NK-92 (cell line): ENCODE results near the gene SLC6A6.

Source experiments
- DNase-seq: peaks from one replicate; lab custom pipeline; 2025; ENCODE audit not compliant: unreplicated experiment; lab: John Stamatoyannopoulos, UW

SLC6A6 gene

DNA sequence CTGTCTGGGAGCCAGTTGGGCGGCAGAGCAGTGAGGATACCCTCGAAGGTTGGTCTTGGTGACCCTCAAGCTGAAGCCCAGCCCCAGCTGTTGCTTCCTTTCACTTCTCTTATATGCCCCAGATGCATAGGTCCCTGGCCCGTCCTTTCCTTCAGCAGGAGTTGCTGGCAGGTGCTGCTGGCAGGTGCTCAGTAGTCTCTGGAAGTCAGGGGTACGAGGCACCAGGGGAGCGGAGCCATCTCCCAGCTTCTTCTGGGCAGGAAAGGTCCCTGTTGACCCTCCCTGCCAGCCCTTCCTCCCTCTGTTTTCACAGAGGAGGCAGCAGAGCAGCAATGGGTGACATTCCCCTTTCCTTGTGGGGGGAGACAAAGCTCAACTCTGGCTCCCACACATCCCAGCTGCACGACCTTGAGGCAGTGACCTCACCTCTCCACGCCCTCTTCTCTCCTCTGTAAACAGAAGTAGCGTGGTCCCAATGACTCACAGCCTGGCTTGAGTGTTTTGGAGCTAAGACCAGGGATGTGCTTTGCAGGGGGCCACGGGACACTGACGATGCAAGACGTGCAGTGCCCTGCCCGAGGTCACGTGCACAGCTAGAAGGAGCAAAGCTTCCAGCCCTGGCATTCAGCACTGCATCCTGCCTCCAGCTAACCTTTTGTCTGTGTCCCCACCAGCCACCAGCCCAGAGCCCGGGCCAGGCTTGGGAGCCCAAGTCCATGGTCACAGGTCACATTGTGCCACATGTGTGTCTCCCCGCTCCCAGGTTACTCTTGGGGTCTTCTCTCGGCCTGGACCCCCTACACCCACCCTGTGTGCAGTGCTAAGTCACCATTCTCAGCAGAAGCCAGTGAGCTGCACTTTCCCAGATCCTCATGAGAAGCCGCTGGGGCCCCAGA, 49.7 kb downstream of the SLC6A6 start:
- no peak for DNase-seq

GRCh38 chr3:14452740-14453710, 50.6 kb downstream of the SLC6A6 start:
- no peak for DNase-seq

DNA sequence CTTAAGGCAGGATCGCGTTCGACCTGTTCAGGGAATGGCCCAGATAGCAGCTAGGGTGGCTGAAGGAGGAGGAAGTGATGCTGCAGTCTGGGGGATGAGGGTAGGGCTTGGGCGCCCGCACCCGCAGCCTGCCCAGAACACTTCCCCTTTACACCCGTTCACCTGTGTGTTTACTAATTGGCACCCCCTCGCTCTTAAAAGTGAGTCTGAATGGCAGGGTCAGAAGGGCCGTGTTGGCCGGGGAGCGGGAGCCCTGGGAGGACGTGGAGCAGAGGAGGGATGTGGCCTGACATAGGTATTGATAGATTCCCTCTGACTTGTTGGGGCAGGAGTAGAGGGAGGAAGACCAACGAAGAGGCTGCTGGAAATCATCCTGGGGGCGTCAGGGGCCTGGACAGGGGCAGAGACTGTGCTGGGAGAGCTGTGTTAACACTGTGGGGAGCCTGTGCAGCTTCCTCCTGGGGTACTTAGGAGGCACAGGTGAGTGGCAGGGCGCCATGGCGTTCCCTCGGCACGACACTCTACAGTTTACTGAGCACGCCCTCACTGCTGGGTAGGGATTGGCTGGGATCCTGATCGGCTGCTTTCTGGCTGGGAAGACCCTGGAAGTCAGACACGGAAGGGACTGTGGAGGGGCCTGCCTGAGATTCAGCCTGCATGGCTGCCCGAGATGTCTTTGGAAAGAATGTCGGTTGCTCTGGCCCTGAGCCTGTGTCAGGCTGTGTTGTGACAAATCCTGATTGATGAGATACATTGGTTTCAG, 51.7 kb downstream of the SLC6A6 start:
- no peak for DNase-seq

DNA sequence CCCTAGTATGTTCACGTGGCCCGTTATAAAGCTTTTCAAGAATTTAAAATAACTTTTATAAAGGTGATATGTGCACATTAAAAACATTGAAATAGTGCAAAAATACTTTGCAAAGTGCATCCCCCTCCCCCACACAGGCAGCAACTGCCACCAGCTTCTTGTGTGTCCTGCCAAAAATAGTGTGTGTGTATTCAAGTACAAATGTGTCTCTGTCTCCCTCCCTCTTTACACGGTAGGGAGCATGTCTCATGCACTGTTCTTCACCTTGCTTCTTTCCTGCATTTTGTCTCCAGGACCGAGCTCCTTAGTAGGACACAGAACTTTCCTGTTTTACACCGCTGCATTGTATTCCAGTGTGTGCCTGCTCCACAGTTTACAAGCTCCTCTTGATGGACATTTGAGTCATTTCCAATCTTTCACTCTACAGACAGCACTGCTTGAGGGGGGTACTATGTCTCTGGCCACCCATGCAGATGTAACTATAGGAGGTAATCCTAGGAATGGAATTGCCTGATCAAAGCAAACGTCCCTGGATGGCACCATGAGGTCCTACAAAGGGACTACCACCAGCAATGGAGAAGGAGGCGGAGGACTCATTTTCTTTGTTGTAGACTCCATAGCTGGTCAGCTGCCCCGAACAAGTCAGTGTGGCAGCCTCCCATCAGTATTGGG, 52.4 kb downstream of the SLC6A6 start:
- no peak for DNase-seq

DNA sequence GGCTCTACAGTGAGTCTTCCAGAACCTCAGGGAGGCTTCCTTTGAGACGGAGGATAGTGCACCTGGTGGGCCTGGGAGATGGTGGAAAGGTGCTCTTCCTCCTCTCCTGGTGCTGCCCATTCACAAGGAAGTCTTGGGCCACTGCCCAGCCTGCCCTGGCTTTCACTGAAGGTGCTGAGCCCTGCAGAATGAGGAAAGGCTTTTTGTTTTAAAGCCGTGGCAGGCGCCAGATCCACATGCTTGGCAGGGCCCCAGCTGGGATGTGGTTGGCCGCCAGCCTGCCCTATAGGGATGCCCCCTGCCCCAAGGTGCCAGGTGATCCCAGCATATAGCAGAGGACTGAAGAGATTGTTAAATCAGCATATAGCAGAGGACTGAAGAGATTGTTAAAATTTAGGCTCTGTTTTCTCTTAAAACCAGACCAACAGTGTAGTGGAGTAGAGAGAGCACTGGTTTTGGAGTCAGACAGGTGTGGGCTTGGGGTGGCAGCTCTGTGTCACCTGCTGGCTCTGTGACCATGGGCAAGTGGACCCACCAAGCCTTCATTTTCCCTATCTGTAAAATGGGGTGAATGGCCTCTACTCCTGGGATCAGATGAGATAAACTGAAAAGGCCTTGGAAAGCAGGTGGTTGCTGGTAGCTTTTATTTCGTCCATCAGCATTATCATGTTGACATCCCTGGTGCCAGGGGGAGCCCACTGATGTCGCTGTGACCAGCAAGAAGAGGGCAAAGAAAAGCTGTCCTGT, 53.3 kb downstream of the SLC6A6 start:
- DNase-seq = no peak

GRCh38 chr3:14456794-14457193, 54.4 kb downstream of the SLC6A6 start:
- DNase-seq = no peak

DNA sequence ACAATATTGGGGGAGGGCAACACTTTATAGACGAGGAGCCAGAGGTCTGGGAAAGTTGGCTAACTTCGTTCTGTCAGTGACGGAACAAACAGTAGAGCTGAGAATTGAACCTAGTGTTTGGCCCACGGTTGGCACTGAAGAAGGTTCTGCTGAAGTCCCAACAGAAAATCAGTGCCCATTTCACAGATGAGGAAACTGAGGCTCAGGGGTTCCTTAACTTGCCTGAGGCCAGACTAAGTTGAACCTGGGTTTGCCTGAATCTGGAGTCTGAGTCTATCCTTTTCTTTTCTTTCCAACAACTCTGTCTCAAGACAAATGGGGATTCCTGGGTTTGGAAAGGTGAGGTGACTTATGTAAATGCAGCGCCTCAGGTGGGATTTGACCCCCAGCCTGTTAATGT, 55.1 kb downstream of the SLC6A6 start:
- no peak for DNase-seq

- DNase-seq = no peak
Observed at GRCh38 chr3:14457999-14458398, 55.6 kb downstream of the SLC6A6 start.

DNA sequence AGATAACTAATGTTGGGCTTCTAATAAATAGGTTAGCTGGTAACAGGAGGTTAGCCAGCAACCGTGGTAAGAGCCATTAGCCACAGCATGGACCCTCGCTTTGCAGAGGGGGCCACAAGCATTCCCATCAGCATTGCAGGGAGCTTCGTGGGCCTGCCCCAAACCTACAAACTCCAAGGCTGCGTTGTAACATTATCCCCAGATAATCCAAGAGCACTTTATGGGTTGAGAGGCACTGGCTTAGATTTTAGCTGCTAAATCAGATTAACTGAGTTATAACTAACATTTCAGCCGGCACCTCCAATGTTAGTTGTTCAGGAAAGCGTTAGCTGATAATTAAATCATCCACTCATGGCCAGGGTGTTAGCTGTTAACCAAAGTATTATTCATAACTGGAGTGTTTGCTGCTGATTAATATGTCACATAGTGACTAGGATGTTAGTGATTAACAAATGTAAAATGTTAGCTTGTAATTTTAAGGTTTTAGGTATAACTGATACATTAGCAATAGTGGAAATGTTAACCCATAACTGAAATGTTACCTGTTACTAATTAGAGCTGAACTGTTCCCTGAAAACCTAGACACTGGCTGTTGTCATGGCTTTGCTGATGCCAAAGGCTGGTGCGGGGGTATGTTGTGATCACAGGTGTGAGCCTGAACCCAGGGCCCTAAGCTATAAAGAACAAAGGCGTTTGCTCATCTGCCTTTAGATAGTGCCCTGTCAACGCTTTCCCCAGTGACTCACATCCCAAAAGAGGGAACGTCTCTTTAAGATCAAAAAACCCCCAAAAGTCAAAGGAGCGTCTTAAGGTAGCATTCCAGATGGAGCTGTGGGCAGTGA, 56.2 kb downstream of the SLC6A6 start:
- no peak for DNase-seq

DNA sequence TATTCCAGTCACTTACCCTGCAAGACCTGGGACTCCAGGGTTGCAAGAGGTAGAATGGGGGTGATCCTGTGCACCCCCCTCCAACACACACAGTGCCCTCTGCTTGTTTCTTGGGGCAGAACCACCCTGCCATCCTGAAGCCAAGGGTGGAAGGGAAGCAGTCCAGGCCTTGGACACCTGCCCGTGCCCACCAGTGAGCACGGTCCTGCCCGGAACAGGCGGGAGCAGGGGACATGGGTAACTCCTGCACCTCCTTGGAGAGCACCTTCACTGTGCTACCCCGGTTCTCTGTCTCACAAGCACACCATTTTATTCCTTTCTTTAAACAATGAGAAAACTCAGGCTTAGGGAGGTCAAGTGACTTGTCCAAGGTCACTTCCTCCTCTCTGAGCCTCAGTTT, 57.0 kb downstream of the SLC6A6 start:
- no peak for DNase-seq

DNA sequence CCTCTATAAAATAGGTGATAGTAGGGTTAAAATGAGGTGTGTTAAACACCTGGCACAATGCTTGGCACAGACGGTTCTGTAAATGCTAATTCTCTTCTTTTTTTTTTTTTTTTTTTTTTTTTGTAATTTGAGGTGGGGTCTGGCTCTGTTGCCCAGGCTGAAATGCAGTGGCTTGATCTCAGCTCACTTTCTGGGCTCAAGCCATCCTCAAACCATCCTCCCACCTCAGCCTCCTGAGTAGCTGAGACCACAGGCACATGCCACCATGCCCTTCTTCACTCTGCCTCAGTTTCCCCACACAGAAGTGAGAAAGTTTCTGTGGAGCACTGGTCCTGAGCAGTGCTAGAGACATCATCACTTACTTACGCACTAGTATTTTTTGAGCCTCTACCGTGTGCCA, 57.4 kb downstream of the SLC6A6 start:
- no peak for DNase-seq

DNA sequence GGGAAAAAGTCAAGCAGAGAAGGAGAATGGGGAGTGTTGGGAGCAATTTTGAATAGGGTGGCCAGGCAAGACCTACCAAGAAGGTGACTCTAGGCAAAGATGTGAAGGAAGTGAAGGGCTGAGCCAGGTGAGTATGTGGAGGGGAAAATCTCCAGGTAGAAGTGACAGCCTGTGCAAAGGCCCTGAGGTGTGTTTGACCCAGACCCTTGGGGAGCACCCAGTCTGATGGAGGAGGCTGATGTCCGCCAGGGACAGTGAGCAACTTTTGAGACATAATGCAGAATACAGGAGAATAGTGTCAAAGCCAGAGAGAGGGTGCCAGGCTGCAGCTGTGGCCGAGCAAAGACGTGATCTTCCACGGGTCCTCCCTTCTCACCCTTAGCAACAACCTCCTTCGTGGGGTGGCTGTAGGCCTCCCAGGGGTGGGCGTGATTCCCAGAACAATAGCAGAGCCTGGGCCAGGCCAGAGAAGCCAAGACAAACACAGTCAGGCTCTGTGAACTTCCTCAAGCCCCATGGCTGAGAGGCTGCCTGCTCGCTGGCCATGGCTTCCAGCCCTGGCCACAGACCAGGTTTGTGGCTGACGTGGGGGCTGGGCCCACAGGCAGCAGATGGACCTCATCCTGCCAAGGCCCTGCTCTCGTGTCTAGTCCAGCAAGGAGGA, 58.1 kb downstream of the SLC6A6 start:
- no peak for DNase-seq

GRCh38 chr3:14461006-14461747, 58.8 kb downstream of the SLC6A6 start:
- no peak for DNase-seq

- DNase-seq = no peak
Observed at GRCh38 chr3:14461748-14462324, 59.4 kb downstream of the SLC6A6 start.

- no peak for DNase-seq
Observed at GRCh38 chr3:14462738-14463137, 60.3 kb downstream of the SLC6A6 start.

DNA sequence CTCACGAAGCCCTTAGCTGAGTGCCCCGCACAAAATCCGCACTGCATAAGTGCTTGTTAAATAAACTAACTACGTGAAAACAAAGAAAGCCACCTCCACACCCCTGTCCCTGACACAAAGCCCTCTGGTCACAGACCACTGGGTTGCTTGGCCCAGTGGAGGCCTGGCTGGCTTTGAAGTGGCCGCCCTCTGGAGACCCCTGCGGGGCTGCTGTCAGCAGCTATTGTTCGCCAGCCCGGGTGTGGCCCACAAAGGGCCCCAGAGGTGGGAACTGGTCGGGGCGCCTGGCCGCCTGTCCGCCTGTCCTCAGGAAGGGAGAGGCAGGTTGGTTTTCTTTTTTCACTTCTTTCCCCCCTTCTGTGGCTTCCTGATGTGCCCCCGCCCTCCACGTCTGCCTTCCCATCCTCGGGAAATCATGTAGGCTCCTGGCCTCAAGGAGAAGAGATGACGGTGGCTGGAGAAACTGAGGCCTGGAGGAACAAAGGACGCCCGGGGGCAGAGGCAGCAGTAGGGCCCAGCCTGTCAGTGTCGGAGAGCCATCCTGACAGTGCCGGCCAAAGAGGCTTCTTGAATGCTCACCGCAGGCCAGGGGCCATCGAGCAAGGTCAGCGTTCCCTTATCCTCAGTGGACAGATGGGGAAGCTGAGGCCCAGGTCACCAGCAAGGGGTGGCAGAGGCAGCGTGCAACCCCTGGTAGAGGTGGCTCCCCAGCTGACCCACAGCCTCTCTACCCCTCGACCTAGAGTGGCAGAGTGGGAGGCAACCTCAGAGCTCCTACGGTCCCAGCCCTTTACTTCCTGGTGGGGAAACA, 61.1 kb downstream of the SLC6A6 start:
- no peak for DNase-seq

GRCh38 chr3:14464141-14464465, 61.7 kb downstream of the SLC6A6 start:
- DNase-seq = no peak
